CD4-positive, alpha-beta T cell (primary cell): Measurements from ENCODE around the gene RTRAF. TPM values are rescaled to one million over a fixed set of nuclear protein-coding genes. Genes with fewer than 3 reads are reported as not detected.

Source experiments
- ATAC-seq: fragments of 200-7000 bp; cut with Tn5 transposase; one replicate; pipeline ENCODE4 v1.10.0; 2022; ENCODE audit warnings: mild to moderate bottlenecking; ENCODE audit not compliant: poor library complexity
- CTCF ChIA-PET: fragments of 350-600 bp; sonication (Branson Sonifier 250); formaldehyde crosslinking; loops from one replicate; lab custom pipeline; 2021; ENCODE audit warnings: antibody characterized with exemption, inconsistent platforms; lab: Charles Lee
- POLR2A ChIA-PET: fragments of 350-600 bp; sonication (Branson Sonifier 250); formaldehyde crosslinking; loops from one replicate; lab custom pipeline; 2021; ENCODE audit warnings: antibody characterized with exemption, inconsistent platforms; lab: Charles Lee
- DNase-seq, 14 experiments: peaks; one replicate each; pipeline ENCODE4 v3.0.0-alpha.2; 2013 to 2020; ENCODE audit warnings: mixed read lengths in 2 of 14
- H3K27ac ChIP-seq, 2 donors: one replicate each; pipeline versions ENCODE4 v1.5.1 to v1.7.0; 2013; ENCODE audit warnings: low read length in 2 of 2, low read depth in 1 of 2, mild to moderate bottlenecking in 1 of 2
- H3K27me3 ChIP-seq, 2 experiments: 1 replicate in 1 of 2; 2 replicates in 1 of 2; pipeline versions ENCODE4 v1.6.1 to v1.7.0; 2013; ENCODE audit warnings: low read length in 2 of 2, control low read depth in 1 of 2, mild to moderate bottlenecking in 1 of 2, moderate library complexity in 1 of 2; ENCODE audit not compliant: insufficient read depth in 2 of 2, control insufficient read depth in 1 of 2
- H3K36me3 ChIP-seq: one replicate; pipeline ENCODE4 v1.6.1; 2013; ENCODE audit warnings: low read length, control low read depth; ENCODE audit not compliant: insufficient read depth
- H3K4me1 ChIP-seq: one replicate; pipeline ENCODE4 v1.6.1; 2013; ENCODE audit warnings: low read length, control low read depth; ENCODE audit not compliant: insufficient read depth
- H3K4me3 ChIP-seq: one replicate; pipeline ENCODE4 v1.5.1; 2013; ENCODE audit warnings: mild to moderate bottlenecking, low read length, moderate library complexity
- H3K9me3 ChIP-seq, 2 experiments: 1 replicate in 1 of 2; 2 replicates in 1 of 2; pipeline versions ENCODE4 v1.6.1 to v1.7.0; 2013; ENCODE audit warnings: low read length in 2 of 2, mild to moderate bottlenecking in 2 of 2, control low read depth in 1 of 2, moderate library complexity in 1 of 2; ENCODE audit not compliant: control insufficient read depth in 1 of 2, insufficient read depth in 1 of 2
- H3K27ac Mint-ChIP-seq: one replicate; pipeline ENCODE4 v1.8.0; 2020; ENCODE audit warnings: mixed read lengths
- H3K27me3 Mint-ChIP-seq: one replicate; pipeline ENCODE4 v1.8.0; 2021; ENCODE audit warnings: mixed read lengths
- H3K36me3 Mint-ChIP-seq: one replicate; pipeline ENCODE4 v1.8.0; 2021; ENCODE audit warnings: low read depth, mixed read lengths
- H3K4me1 Mint-ChIP-seq: one replicate; pipeline ENCODE4 v1.8.0; 2021; ENCODE audit warnings: low read depth, mixed read lengths
- H3K4me3 Mint-ChIP-seq: one replicate; pipeline ENCODE4 v1.8.0; 2020; ENCODE audit warnings: mild to moderate bottlenecking, mixed read lengths
- H3K9me3 Mint-ChIP-seq: one replicate; pipeline ENCODE4 v1.8.0; 2020; ENCODE audit warnings: mixed read lengths
- CTCF ChIP-seq: fragments of 200-600 bp; IDR thresholded peaks from one replicate; pipeline ENCODE4 v1.8.0; 2022; ENCODE audit warnings: antibody characterized with exemption, mild to moderate bottlenecking
- intact Hi-C, 2 experiments: fragments of 100-400 bp; cut with DNase I in 1 of 2; cut with micrococcal nuclease in 1 of 2; formaldehyde crosslinking; loops; one replicate each; pipeline versions ENCODE4 v1.15.1 to v1.9.0; 2023 to 2025; cut with DNase I, micrococcal nuclease
- total RNA-seq, 174 experiments: library from RNA in 2 of 174; stranded (reverse) in 2 of 174; gene quantifications; one replicate each; pipeline ENCODE4 v1.2.3 and lab custom pipeline; 2021 to 2026

RTRAF gene
- total RNA-seq, 2 experiments from 2014 or later: 155 to 157 TPM

GRCh38 chr14:52048641-52049204 lies 59.4 kb downstream of the RTRAF start:
- Histone ChIP-seq H3K9me3 (no peaks in the 10 kb centered on the region), H3K27ac (no peak overlapping the region), H3K4me3 (no peak overlapping the region), H3K4me1 (no peaks in the 10 kb centered on the region), H3K27me3 (peaks cover 0 to 3% of the 10 kb centered on the region in 2 experiments), H3K36me3 (no peaks in the 10 kb centered on the region)
- intact Hi-C loops: loop anchor here in 1 of 2 experiments (10.0 kb wide), 1 partner anchor 226 kb away; no protein-coding TSS in a partner anchor
- CTCF ChIA-PET: no interaction called here
- no peak for TF ChIP-seq CTCF
- Mint-ChIP-seq H3K4me3 (no peak overlapping the region), H3K27me3 (peaks cover 7% of the 10 kb centered on the region), H3K9me3 (no peaks in the 10 kb centered on the region), H3K27ac (no peak overlapping the region), H3K36me3 (no peaks in the 10 kb centered on the region), H3K4me1 (no peaks in the 10 kb centered on the region)
- no peak for ATAC-seq
- DNase-seq: no peak
- POLR2A ChIA-PET: interaction anchor here (1.1 kb wide), 1 partner anchor 8 kb away, joined by 3 read pairs; no protein-coding TSS in a partner anchor

GRCh38 chr14:52049271-52049670 lies 59.9 kb downstream of the RTRAF start:
- no peak overlapping the region for H3K4me3 Mint-ChIP-seq
- CTCF ChIA-PET: no interaction called here
- no peak for ATAC-seq

GRCh38 chr14:52049721-52050588 lies 60.6 kb downstream of the RTRAF start:
- ChIA-PET CTCF (no interaction called here), POLR2A (no interaction called here)
- H3K4me1 Mint-ChIP-seq: no peaks in the 10 kb centered on the region
- H3K27me3 ChIP-seq: peaks cover 0 to 7% of the 10 kb centered on the region in 2 experiments
- DNase-seq: no peak
- no peak overlapping the region for H3K27ac Mint-ChIP-seq
- no peak for ATAC-seq
- H3K9me3 ChIP-seq: no peaks in the 10 kb centered on the region
- no peak overlapping the region for H3K4me3 Mint-ChIP-seq
- H3K36me3 ChIP-seq: no peaks in the 10 kb centered on the region
- intact Hi-C loops: loop anchor here in 1 of 2 experiments (10.0 kb wide), 1 partner anchor 225 kb away; no protein-coding TSS in a partner anchor
- no peaks in the 10 kb centered on the region for H3K4me1 ChIP-seq
- no peak for TF ChIP-seq CTCF
- no peaks in the 10 kb centered on the region for H3K36me3 Mint-ChIP-seq
- peaks cover 11% of the 10 kb centered on the region for H3K27me3 Mint-ChIP-seq
- H3K9me3 Mint-ChIP-seq: no peaks in the 10 kb centered on the region
- H3K4me3 ChIP-seq: no peak overlapping the region
- H3K27ac ChIP-seq: no peak overlapping the region

More at GRCh38 chr14:52049271-52049670, 59.9 kb downstream of the RTRAF start:
- H3K27ac ChIP-seq: no peak overlapping the region
- intact Hi-C loops: loop anchor here in 1 of 2 experiments (10.0 kb wide), 1 partner anchor 226 kb away; no protein-coding TSS in a partner anchor
- no peak for TF ChIP-seq CTCF
- DNase-seq: no peak
- H3K27me3 ChIP-seq: peaks cover 0 to 7% of the 10 kb centered on the region in 2 experiments
- no peaks in the 10 kb centered on the region for H3K36me3 ChIP-seq
- Mint-ChIP-seq H3K36me3 (no peaks in the 10 kb centered on the region), H3K4me1 (no peaks in the 10 kb centered on the region), H3K27me3 (peaks cover 7% of the 10 kb centered on the region), H3K27ac (no peak overlapping the region), H3K9me3 (no peaks in the 10 kb centered on the region)
- POLR2A ChIA-PET: no interaction called here
- H3K4me3 ChIP-seq: no peak overlapping the region
- no peaks in the 10 kb centered on the region for H3K9me3 ChIP-seq
- H3K4me1 ChIP-seq: no peaks in the 10 kb centered on the region
